Vagina (tissue), 2 donors: ENCODE results near the gene PTPRD. TPM values are rescaled to one million over a fixed set of nuclear protein-coding genes. Genes with fewer than 3 reads are reported as not detected.

Experiments used
- DNase-seq, 2 donors: peaks; one replicate each; pipeline ENCODE4 v3.0.0-alpha.2; 2017; ENCODE audit errors: extremely low spot score in 2 of 2
- H3K27ac ChIP-seq: fragments of 200-600 bp; sonication (generic); one replicate; pipeline ENCODE4 v1.5.1; 2019
- H3K27me3 ChIP-seq: fragments of 200-600 bp; sonication (generic); one replicate; pipeline ENCODE4 v1.5.1; 2019
- H3K36me3 ChIP-seq, 2 donors: fragments of 200-600 bp; sonication (generic); one replicate each; pipeline ENCODE4 v1.5.1; 2017 to 2019
- H3K4me1 ChIP-seq: fragments of 200-600 bp; sonication (generic); one replicate; pipeline ENCODE4 v1.5.1; 2019
- H3K4me3 ChIP-seq, 2 donors: fragments of 200-600 bp; sonication (generic); 1 replicate in 1 of 2; 2 replicates in 1 of 2; pipeline ENCODE4 v1.5.1; 2016 to 2019
- H3K9me3 ChIP-seq: fragments of 200-600 bp; sonication (generic); one replicate; pipeline ENCODE4 v1.5.1; 2019
- CTCF ChIP-seq, 3 experiments: fragments of 450-650 bp in 2 of 3; fragments of 200-600 bp in 1 of 3; sonication (generic) in 1 of 3; IDR thresholded peaks; one replicate each; pipeline ENCODE4 v1.5.1; 2017 to 2019; ENCODE audit warnings: antibody characterized with exemption in 3 of 3, mild to moderate bottlenecking in 2 of 3, moderate library complexity in 2 of 3
- POLR2A ChIP-seq, 2 donors: fragments of 450-650 bp; IDR thresholded peaks; one replicate each; pipeline ENCODE4 v1.6.1; 2017; ENCODE audit warnings: antibody characterized with exemption in 2 of 2, mild to moderate bottlenecking in 2 of 2, moderate library complexity in 2 of 2
- POLR2AphosphoS5 ChIP-seq, 2 donors: sonication (generic); formaldehyde crosslinking; IDR thresholded peaks; one replicate each; pipeline ENCODE4 v1.9.0; 2017; ENCODE audit warnings: antibody characterized with exemption in 2 of 2, mild to moderate bottlenecking in 2 of 2, low read depth in 1 of 2; ENCODE audit not compliant: insufficient read depth in 1 of 2
- intact Hi-C: fragments of 100-400 bp; cut with DNase I; formaldehyde crosslinking; loops from one replicate; pipeline ENCODE4 v1.15.1; 2023
- total RNA-seq: library from RNA; depleted of rRNA; stranded (reverse); fragments of >200 nt; gene quantifications from one replicate; pipeline ENCODE4 v1.2.3, GENCODE V29; 2016

The PTPRD gene
- total RNA-seq, 1 donor from 2014 or later, result 10.3 TPM

- no peak overlapping the region for H3K4me3 ChIP-seq
- no peaks in the 10 kb centered on the region for H3K36me3 ChIP-seq
- no peak for TF ChIP-seq POLR2AphosphoS5 (IDR thresholded peaks at IDR 0.05; ENCODE audit: insufficient read depth in 1 of 2, low read depth in 1 of 2)
- H3K4me1 ChIP-seq, result no peaks in the 10 kb centered on the region
- H3K27ac ChIP-seq, result no peak overlapping the region
- DNase-seq, result no peak
- no peaks in the 10 kb centered on the region for H3K27me3 ChIP-seq
- H3K9me3 ChIP-seq, result no peaks in the 10 kb centered on the region
- intact Hi-C loops, result no loop called here
These were observed 2274.7 kb downstream of the PTPRD start for GRCh38 chr9:8337834-8338766.

- no peaks in the 10 kb centered on the region for H3K27me3 ChIP-seq
- intact Hi-C loops, result no loop called here
- TF ChIP-seq CTCF (IDR thresholded peaks at IDR 0.05) (no peak), POLR2AphosphoS5 (IDR thresholded peaks at IDR 0.05; ENCODE audit: insufficient read depth in 1 of 2, low read depth in 1 of 2) (no peak), POLR2A (IDR thresholded peaks at IDR 0.05) (no peak)
- DNase-seq, result no peak
- no peaks in the 10 kb centered on the region for H3K9me3 ChIP-seq
- H3K4me1 ChIP-seq, result no peaks in the 10 kb centered on the region
- no peak overlapping the region for H3K27ac ChIP-seq
- H3K4me3 ChIP-seq, result no peak overlapping the region
- H3K36me3 ChIP-seq, result no peaks in the 10 kb centered on the region
These were observed 2279.9 kb downstream of the PTPRD start for GRCh38 chr9:8332871-8333270.

- Histone ChIP-seq H3K9me3 (no peaks in the 10 kb centered on the region), H3K27ac (no peak overlapping the region), H3K4me1 (no peaks in the 10 kb centered on the region), H3K27me3 (no peaks in the 10 kb centered on the region), H3K36me3 (no peaks in the 10 kb centered on the region), H3K4me3 (no peak overlapping the region)
- intact Hi-C loops, result no loop called here
- DNase-seq, result no peak
- TF ChIP-seq CTCF (IDR thresholded peaks at IDR 0.05) (no peak), POLR2AphosphoS5 (IDR thresholded peaks at IDR 0.05; ENCODE audit: insufficient read depth in 1 of 2, low read depth in 1 of 2) (no peak), POLR2A (IDR thresholded peaks at IDR 0.05) (no peak)
These were observed 2280.5 kb downstream of the PTPRD start for GRCh38 chr9:8332331-8332650.

- Histone ChIP-seq H3K27ac (no peak overlapping the region), H3K4me1 (no peaks in the 10 kb centered on the region), H3K27me3 (no peaks in the 10 kb centered on the region), H3K36me3 (no peaks in the 10 kb centered on the region), H3K4me3 (no peak overlapping the region), H3K9me3 (no peaks in the 10 kb centered on the region)
- intact Hi-C loops, result no loop called here
- no peak for DNase-seq
- no peak for TF ChIP-seq CTCF (IDR thresholded peaks at IDR 0.05)
- no peak for TF ChIP-seq POLR2AphosphoS5 (IDR thresholded peaks at IDR 0.05; ENCODE audit: insufficient read depth in 1 of 2, low read depth in 1 of 2)
- TF ChIP-seq POLR2A (IDR thresholded peaks at IDR 0.05), result no peak
These were observed 2281.1 kb downstream of the PTPRD start for GRCh38 chr9:8331507-8332330.

GRCh38 chr9:8329561-8330283 lies 2283.1 kb downstream of the PTPRD start:
- no peak for DNase-seq
- no peaks in the 10 kb centered on the region for H3K27me3 ChIP-seq
- H3K4me1 ChIP-seq, result no peaks in the 10 kb centered on the region
- no peak overlapping the region for H3K4me3 ChIP-seq
- intact Hi-C loops, result no loop called here
- H3K27ac ChIP-seq, result no peak overlapping the region
- no peaks in the 10 kb centered on the region for H3K36me3 ChIP-seq
- no peak for TF ChIP-seq POLR2A (IDR thresholded peaks at IDR 0.05)
- TF ChIP-seq CTCF (IDR thresholded peaks at IDR 0.05), result no peak
- no peak for TF ChIP-seq POLR2AphosphoS5 (IDR thresholded peaks at IDR 0.05; ENCODE audit: insufficient read depth in 1 of 2, low read depth in 1 of 2)
- H3K9me3 ChIP-seq, result no peaks in the 10 kb centered on the region
